ENCODE data around the gene HSP90AA1.
"Not testable (repeated sequence)": the region's sequence is repeated elsewhere in the genome, so short reads cannot be mapped to it uniquely, and the experiment has no call there.

DNA sequence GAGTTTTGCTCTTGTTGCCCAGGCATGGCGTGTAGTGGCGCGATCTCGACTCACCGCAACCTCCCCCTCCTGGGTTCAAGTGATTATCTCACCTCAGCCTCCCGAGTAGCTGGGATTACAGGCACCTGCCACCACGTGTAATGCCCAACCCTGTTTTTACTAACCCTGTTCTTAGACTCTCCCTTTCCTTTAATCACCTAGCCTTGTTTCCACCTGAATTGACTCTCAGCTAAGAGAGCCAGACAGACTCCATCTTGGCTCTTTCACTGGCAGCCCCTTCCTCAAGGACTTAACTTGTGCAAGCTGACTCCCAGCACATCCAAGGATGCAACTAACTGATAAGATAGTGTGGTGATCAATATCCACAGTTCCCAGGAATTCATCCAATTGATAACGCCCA, 22.3 kb downstream of the HSP90AA1 start:
- TF ChIP-seq, protein P1, sequence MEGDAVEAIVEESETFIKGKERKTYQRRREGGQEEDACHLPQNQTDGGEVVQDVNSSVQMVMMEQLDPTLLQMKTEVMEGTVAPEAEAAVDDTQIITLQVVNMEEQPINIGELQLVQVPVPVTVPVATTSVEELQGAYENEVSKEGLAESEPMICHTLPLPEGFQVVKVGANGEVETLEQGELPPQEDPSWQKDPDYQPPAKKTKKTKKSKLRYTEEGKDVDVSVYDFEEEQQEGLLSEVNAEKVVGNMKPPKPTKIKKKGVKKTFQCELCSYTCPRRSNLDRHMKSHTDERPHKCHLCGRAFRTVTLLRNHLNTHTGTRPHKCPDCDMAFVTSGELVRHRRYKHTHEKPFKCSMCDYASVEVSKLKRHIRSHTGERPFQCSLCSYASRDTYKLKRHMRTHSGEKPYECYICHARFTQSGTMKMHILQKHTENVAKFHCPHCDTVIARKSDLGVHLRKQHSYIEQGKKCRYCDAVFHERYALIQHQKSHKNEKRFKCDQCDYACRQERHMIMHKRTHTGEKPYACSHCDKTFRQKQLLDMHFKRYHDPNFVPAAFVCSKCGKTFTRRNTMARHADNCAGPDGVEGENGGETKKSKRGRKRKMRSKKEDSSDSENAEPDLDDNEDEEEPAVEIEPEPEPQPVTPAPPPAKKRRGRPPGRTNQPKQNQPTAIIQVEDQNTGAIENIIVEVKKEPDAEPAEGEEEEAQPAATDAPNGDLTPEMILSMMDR (IDR thresholded peaks at IDR 0.05) = not testable (repeated sequence)
- not testable (repeated sequence) for TF ChIP-seq POLR2A (IDR thresholded peaks at IDR 0.05)

Measured in heart left ventricle (tissue), 13 donors.